Fibroblast of peridontal ligament (primary cell): ENCODE measurements around the gene CSTPP1.
"Not testable (repeated sequence)": the region's sequence is repeated elsewhere in the genome, so short reads cannot be mapped to it uniquely, and the experiment has no call there.

Experiments used
- DNase-seq: peaks from one replicate; pipeline ENCODE4 v3.0.0-alpha.2; 2010; ENCODE audit errors: extremely low read depth

Gene CSTPP1

GRCh38 chr11:46989810-46990487 lies 53.4 kb downstream of the CSTPP1 start:
- not testable (repeated sequence) for DNase-seq

- no peak for DNase-seq
Measured at GRCh38 chr11:46991391-46991790, 54.8 kb downstream of the CSTPP1 start.

- DNase-seq = not testable (repeated sequence)
Measured at GRCh38 chr11:46992386-46992785, 55.8 kb downstream of the CSTPP1 start.

- not testable (repeated sequence) for DNase-seq
Measured at GRCh38 chr11:46997796-46998195, 61.2 kb downstream of the CSTPP1 start.

GRCh38 chr11:46999217-46999616 lies 62.7 kb downstream of the CSTPP1 start:
- DNase-seq = no peak

- DNase-seq = no peak
Measured at GRCh38 chr11:47000033-47000432, 63.5 kb downstream of the CSTPP1 start.

- DNase-seq = peak; percentile 68
Measured at GRCh38 chr11:47001781-47002181, 65.2 kb downstream of the CSTPP1 start.

- DNase-seq = no peak
Measured at GRCh38 chr11:47002390-47002789, 65.8 kb downstream of the CSTPP1 start.

GRCh38 chr11:47003180-47003877 lies 66.8 kb downstream of the CSTPP1 start:
- DNase-seq = no peak

- DNase-seq = peak; percentile 99
Measured at GRCh38 chr11:47004595-47005033, 68.1 kb downstream of the CSTPP1 start.

- DNase-seq = no peak
Measured at GRCh38 chr11:47005441-47005840, 68.9 kb downstream of the CSTPP1 start.

GRCh38 chr11:47007579-47007978 lies 71.0 kb downstream of the CSTPP1 start:
- DNase-seq = no peak

- DNase-seq = peak; percentile 37
Measured at GRCh38 chr11:47010179-47010578, 73.6 kb downstream of the CSTPP1 start.

GRCh38 chr11:47014097-47014496 lies 77.5 kb downstream of the CSTPP1 start:
- no peak for DNase-seq

- no peak for DNase-seq
Measured at GRCh38 chr11:47018637-47019036, 82.1 kb downstream of the CSTPP1 start.

GRCh38 chr11:47020793-47021526 lies 84.4 kb downstream of the CSTPP1 start:
- DNase-seq = peak; percentile 59

GRCh38 chr11:47021527-47021818 lies 84.9 kb downstream of the CSTPP1 start:
- no peak for DNase-seq

GRCh38 chr11:47021965-47022364 lies 85.4 kb downstream of the CSTPP1 start:
- no peak for DNase-seq

- no peak for DNase-seq
Measured at GRCh38 chr11:47028195-47029093, 91.9 kb downstream of the CSTPP1 start.

- DNase-seq = peak; percentile 63
Measured at GRCh38 chr11:47033439-47033838, 96.9 kb downstream of the CSTPP1 start.

- DNase-seq = no peak
Measured at GRCh38 chr11:47034091-47034490, 97.5 kb downstream of the CSTPP1 start.

GRCh38 chr11:47035108-47035507 lies 98.5 kb downstream of the CSTPP1 start:
- DNase-seq = no peak
